Neural progenitor cell (in vitro differentiated cells): ENCODE data around the gene PROC.

Source experiments
- EZH2 ChIP-seq: fragments of 200-600 bp; sonication (generic); IDR thresholded peaks from 2 replicates; pipeline ENCODE4 v1.6.1; 2017; ENCODE audit warnings: antibody characterized with exemption, mild to moderate bottlenecking, moderate library complexity
- EZH2phosphoT487 ChIP-seq: fragments of 200-600 bp; sonication (generic); IDR thresholded peaks from 2 replicates; pipeline ENCODE4 v1.6.1; 2017; ENCODE audit warnings: antibody characterized with exemption
- TF ChIP-seq, protein P1 (sequence below): fragments of 200-600 bp; sonication (generic); IDR thresholded peaks from 2 replicates; pipeline ENCODE4 v1.5.1; 2017; ENCODE audit warnings: antibody characterized with exemption, mild to moderate bottlenecking

DNA sequence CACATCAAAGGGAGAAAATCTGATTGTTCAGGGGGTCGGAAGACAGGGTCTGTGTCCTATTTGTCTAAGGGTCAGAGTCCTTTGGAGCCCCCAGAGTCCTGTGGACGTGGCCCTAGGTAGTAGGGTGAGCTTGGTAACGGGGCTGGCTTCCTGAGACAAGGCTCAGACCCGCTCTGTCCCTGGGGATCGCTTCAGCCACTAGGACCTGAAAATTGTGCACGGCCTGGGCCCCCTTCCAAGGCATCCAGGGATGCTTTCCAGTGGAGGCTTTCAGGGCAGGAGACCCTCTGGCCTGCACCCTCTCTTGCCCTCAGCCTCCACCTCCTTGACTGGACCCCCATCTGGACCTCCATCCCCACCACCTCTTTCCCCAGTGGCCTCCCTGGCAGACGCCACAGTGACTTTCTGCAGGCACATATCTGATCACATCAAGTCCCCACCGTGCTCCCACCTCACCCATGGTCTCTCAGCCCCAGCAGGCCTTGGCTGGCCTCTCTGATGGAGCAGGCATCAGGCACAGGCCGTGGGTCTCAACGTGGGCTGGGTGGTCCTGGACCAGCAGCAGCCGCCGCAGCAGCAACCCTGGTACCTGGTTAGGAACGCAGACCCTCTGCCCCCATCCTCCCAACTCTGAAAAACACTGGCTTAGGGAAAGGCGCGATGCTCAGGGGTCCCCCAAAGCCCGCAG is 3.8 kb downstream of the PROC start:
- TF ChIP-seq, protein P1, sequence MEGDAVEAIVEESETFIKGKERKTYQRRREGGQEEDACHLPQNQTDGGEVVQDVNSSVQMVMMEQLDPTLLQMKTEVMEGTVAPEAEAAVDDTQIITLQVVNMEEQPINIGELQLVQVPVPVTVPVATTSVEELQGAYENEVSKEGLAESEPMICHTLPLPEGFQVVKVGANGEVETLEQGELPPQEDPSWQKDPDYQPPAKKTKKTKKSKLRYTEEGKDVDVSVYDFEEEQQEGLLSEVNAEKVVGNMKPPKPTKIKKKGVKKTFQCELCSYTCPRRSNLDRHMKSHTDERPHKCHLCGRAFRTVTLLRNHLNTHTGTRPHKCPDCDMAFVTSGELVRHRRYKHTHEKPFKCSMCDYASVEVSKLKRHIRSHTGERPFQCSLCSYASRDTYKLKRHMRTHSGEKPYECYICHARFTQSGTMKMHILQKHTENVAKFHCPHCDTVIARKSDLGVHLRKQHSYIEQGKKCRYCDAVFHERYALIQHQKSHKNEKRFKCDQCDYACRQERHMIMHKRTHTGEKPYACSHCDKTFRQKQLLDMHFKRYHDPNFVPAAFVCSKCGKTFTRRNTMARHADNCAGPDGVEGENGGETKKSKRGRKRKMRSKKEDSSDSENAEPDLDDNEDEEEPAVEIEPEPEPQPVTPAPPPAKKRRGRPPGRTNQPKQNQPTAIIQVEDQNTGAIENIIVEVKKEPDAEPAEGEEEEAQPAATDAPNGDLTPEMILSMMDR: no peak
- TF ChIP-seq EZH2: no peak
- TF ChIP-seq EZH2phosphoT487: no peak
